HG02852 (cell line): ENCODE measurements around the gene UBA6.
"Not testable (repeated sequence)": the region's sequence is repeated elsewhere in the genome, so short reads cannot be mapped to it uniquely, and the experiment has no call there.

Experiments
- ATAC-seq: cut with Tn5 transposase; IDR thresholded peaks from one replicate; pipeline ENCODE4 v1.9.1; 2021; ENCODE audit warnings: mild to moderate bottlenecking, moderate library complexity; ENCODE audit not compliant: unreplicated experiment

The UBA6 gene

DNA sequence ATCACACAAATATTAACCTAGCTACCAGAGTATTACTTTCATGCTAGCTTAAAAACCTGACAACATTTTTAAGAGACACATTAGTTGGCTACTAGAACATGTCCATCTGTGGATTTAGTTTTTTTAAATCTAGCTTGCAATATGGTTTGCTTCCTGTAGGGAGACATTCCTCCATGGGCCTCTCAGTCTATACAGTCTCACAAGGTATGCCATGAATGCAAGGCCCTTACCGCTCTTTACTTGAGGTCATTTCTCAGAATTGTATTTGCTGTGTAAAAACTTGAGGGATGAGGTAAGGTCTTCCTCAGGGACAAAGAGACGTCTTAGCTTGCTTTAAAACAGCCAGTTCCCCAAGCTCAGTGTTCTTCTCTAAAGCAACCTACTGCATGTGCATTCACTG is 26.9 kb downstream of the UBA6 start:
- no peak for ATAC-seq

DNA sequence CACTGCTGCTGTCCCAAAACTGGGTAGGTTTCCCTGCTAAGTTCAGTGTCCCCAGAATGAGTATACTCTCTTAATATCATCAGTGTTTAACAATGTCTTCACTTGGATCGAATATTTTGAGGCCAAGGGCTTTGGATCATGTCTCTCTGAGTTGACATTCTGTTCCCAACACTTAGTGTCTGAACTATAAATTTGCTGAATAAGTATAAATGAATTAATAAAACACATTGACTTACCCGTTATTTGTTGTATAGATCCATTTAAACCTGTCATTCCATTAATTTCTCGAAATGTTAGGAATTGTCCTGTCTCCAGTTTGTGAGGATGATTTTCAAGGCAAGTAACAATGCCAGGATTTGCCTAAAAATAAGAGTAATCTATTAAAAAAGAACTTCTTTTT is 32.6 kb downstream of the UBA6 start:
- no peak for ATAC-seq

DNA sequence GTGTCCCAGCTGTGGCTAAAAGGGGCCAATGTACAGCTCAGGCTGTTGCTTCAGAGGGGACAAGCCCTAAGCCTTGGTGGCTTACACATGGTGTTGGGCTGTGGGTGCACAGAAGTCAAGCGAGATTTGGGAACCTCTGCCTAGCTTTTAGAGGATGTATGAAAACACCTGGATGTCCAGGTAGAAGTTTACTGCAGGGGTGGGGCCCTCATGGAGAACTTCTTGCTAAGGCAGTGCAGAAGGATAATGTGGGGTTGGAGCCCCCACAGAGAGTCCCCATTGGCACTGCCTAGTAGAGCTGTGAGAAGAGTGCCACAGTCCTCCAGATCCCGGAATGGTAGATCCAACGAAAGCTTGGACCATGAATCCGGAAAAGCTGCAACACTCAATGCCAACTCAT is 40.5 kb downstream of the UBA6 start:
- ATAC-seq: no peak

DNA sequence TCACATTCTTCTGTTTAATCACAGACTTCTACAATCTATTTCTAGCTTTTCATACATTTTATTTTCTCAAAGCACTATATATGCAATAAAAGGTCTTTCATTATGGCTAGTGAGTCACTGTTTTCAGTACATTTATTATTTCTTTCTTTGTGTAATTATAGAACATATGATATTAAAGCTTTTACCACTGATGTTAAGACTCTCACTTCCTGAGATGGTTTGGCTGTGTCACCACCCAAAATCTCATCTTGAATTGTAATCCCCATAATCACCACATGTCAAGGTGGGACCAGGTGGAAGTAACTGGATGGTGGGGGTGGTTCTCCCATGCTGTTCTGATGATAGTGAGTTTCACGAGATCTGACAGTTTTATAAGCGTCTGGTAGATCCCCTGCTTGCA is 41.9 kb downstream of the UBA6 start:
- ATAC-seq: no peak

DNA sequence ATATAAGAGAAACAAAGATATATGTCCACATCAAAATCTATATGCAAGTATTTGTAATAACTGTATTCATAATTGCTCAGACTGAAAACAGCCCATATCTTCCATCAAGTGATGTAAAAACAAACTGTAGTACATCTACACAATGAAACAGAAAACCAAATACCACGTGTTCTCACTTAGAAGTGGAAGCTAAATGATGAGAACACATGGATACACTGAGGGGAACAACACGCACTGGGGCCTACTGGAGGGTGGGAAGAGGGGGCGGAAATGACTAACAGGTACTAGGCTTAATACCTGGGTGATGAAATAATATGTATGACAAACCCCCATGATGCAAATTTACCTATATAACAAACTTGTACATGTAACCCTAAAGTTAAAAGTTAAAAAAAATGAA is 42.7 kb downstream of the UBA6 start:
- ATAC-seq: no peak

DNA sequence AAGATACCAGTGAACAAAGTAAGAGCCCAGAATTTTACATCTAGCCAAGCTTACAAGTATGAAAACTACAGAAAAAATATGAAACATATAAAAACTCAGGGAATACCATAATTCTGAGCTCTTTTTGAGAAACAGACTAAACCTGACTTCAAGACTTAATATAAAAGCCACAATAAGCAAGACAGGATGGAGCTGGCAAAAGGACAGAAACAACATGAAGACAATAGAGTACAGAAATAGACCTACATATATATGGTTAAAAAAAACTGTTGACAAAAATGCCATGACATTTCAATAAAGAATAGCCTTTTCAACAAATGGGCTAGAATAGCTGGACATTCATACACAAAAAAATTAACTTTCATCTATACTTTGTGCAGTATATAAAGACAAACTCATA is 49.4 kb downstream of the UBA6 start:
- ATAC-seq: no peak

DNA sequence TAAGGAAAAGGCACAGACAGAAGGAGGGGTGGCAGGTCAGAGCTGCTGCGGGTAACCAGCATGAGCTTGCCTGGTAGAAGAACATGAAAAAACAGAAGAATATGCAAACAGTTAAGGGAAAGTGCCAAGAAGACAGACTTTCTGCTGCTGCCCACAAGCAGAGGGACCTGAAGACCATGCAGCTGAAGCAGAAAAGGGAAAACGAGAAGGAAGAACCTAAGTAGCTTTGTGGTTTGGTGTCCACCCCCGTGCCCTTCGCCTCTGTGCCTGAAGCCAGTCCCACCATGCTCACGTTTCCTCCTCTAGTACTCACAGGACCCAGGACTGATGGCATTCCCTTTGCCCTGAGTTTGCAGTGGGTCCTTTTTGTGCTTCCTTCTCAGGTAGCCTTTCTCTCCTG is 62.8 kb downstream of the UBA6 start:
- no peak for ATAC-seq

DNA sequence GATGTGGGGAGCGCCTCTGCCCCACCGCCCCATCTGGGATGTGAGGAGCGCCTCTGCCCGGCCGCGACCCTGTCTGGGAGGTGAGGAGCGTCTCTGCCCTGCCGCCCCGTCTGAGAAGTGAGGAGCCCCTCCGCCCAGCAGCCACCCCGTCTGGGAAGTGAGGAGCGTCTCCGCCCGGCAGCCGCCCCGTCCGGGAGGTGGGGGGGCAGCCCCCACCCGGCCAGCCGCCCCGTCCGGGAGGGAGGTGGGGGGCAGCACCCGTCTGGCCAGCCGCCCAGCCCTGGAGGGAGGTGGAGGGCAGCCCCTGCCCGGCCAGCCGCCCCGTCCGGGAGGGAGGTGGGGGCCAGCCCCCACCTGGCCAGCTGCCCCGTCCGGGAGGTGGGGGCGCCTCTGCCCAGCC is 64.0 kb downstream of the UBA6 start:
- ATAC-seq: not testable (repeated sequence)

DNA sequence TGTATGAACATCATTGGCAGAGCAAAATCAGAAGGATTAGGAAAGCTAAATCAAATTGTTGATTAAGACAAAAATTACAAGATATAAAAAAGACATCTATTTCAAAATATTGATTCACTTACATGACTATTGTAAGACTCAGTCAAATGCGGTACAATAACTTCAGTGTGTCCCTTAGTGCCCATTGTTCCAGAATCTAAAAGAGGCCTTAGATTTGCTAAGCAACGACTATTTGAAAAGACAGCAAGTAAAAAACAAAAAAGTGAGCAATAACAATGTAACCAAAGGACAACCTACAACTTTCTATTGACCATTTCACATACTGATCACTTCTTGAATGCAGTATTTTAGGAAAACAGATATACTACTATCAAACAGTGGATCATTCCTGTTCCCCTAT is 65.6 kb downstream of the UBA6 start:
- ATAC-seq: no peak

DNA sequence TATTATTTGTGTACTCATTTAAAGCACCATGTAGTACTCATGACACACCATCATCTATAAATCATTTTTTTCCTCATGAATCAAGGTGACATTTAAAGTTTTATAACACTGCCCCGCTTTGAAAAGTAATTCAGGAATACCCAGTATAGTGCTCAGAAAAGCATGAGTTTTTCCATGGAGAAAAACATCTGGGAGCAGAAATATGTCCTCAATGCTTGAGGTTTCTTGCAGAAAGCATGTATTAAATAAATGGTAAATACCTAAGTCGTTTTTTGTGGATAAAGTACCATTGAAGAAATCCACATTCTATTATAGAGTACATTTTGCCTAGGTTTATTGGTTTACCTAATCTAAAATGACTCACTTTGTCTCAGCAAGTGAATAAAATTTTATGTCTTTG is 66.2 kb downstream of the UBA6 start:
- no peak for ATAC-seq

DNA sequence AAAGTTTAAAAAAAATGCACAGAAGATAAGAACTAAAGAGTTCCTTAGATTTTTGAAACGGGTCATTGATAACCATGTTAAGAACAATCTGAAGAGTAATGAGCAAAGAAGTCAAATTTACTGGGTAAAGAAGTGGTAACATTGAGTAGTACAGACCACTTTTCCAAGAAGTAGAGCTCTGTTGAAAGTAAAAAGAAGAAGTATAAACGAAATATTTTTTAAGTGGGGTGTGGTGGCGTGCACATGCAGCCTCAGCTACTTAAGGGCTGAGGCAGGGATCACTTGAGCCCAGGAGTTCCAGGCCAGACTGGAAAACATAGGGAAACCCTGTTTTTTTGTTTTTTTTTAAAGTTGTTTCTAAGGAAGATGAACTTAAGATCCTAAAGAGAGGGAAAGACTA is 68.5 kb downstream of the UBA6 start:
- ATAC-seq: no peak

DNA sequence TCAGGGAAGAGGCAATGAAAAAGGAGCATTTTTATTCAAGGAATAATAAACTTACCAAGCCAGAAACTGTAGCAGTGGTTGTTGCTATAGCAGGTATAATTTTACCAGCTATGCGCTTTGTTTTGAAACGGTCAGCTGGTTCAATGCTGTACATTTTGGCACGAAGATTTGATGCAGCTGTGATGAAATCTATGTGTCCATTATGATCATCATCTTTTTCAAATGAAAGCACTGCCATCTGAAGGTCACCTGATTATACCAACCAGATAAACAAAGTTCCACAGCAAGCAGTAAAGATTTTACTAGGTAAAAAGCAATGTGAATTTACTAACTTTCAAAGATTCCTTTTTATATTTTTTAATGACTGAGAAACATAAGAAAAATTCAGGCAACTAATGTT is 76.0 kb downstream of the UBA6 start:
- ATAC-seq: no peak

DNA sequence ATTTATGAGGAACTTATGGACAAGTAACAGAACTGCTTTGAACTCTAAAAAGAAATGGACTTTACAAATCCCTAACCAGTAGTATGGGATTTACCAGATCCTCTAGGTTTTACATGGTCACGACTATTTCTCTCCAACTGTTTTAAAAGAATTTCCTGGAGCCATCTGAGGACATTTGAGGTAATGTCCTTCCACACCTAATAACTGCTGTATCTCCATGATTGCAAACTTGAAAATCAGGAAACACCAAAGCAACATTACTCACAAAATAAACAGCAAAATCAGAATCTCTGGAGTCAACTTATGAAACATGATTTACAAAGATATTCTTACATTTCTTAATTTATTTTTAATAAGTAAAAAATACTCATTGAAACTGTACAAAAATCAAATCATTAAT is 84.5 kb downstream of the UBA6 start:
- no peak for ATAC-seq

DNA sequence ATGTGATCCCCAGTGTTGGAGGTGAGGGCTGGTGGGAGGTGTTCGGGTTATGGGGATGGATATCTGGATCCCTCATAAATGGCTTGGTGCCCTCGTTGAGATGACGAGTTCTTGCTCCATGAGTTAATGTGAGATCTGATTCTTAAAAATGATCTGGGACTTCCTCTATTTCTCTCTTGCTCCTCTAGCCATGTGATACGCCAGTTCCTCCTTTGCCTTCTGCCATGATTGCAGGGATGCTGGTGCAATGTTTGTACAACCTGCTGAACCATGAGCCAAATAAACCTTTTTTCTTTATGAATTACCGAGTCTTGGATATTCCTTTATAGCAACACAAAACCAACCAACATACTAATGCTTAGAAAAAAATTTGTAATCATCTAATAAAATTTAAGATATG is 85.8 kb downstream of the UBA6 start:
- ATAC-seq: no peak

DNA sequence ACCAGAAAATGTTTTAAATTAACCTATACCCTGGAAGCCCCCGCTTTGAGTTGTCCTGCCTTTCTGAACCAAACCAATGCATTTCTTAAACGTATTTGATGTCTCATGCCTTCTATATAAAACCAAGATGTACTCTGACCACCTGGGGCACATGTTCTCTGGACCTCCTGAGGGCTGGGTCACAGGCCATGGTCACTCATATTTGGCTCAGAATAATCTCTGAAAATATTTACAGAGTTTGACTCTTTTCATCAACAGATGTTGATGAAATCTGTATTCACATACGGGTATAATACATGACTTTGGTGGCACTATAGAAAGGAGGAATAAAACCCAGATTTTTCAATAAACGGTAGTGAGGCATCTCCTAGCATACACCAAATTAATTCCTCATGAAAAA is 86.8 kb downstream of the UBA6 start:
- no peak for ATAC-seq

DNA sequence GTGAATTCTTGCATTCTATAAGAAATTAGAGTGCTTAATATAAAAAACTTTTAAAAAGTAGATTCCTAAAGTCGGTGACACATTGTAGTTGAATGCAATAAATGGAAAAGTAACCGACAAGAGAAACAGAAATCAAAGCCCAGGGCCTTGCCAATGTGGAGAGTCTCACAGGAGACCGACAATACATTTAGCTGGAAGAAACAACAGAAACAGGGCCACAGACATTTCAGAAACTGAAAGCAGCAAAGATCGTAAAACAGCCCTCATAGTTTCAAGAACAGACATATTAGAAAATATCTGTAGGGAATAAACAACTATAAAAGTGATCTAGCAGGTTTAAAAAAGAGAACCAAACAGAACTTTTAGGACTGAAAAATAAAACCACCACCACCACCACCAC is 92.9 kb downstream of the UBA6 start:
- ATAC-seq: no peak

DNA sequence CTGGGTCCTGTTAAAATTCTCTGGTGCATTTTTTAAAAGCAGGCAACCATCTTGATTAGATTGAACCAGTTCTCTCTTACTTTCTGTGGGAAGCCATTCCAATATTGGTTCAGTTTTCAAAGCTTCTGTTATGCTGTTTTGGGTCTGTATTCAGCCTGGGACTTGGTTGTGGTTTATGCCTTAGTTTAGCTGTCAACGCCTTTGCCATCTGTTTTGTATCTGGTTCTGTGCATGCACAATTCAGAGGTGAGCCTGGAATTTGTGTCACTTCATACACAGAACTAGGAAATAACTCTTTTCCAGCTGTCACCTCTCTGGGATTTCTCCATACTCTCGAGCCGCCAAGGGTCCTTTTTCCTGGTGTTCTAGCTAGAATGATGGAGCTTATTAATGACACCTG is 96.2 kb downstream of the UBA6 start:
- no peak for ATAC-seq

DNA sequence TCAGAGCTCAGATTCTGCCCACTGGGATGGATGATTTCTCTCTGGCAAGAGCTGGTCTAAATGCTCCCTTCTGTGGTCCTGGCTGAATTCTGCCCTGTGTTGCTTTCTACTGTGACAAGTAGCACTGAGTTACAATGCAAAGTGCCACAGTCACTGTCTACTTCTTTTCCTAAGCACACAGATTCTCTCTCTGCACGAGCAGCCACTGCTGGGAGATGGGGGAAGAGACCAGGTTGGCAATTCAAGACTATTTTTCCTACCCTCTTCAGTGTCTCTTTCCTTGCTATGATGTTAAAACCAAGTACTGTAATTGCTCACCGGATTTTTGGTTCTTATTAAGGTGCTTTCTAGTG is 97.0 kb downstream of the UBA6 start:
- ATAC-seq: no peak

DNA sequence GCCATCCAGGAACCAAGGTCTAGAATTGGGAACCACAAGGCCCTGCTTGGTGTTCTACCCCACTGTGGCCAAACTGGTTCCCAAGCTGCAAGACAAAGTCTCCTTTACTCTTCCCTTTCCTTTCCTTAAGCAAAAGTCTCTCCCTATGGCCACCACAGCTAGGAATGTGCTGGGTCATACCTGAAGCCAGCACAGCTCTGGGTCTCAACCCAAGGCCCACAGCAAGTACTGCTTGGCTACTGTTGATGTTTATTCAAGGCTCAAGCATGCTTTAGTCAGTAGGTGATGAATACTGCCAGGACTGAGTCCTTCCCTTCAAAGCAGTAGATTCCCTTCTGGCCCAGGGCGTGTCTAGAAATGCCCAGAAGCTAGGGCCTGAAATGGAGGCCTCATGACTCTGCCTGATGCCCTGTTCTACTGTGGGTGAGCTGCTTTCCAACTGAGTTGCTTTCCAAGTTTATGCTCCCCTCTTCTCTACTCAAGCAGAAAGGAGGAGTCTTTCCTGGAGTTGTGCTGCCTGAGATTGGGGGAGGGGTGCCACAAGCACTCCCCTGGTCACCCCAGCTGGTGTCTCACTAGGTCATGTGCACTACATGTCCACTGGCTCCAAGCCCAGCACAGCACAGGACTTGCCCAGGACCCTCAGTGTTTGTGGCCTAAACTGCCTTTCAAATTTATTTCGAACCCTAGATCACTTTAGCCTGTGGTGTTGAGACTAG is 97.5 kb downstream of the UBA6 start:
- no peak for ATAC-seq

DNA sequence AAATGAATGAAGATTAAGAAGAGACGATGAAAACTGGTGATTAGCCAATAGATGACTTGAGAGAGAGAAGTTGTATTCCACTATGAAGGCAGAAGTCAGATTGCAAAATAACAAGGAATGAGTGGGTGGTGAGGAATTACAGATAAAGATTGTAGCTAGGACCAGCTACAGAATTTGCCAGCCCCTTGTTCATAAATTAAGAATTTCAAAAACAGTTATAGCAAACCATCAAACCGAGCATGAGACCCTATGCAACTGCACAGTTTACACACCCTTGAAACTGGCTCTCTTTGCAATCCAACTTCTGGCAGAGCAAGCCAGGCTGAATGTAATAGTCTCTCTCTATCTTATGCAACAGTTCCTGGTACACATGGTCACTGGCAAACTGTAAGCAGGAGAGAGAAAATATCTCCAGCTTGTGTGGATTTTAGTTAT is 107.2 kb downstream of the UBA6 start:
- no peak for ATAC-seq

DNA sequence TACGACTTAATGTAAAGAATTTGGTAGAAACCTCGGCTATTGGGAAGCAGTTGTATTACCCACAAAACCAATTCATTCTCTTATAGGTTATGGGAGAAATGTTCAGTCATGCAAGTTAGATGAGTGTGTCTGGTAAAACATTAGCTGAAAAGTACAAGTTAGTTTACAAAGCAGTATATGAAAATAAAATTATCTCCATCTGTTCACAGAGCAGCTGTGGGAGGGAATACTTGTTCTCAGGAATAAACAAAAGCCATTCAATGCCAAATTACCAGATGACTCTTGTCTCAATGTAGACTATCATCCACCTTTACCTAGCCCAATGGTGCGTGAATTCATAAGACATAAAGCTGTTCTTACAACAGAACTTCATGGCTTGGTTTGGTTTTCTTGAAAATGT is 113.8 kb downstream of the UBA6 start:
- no peak for ATAC-seq

DNA sequence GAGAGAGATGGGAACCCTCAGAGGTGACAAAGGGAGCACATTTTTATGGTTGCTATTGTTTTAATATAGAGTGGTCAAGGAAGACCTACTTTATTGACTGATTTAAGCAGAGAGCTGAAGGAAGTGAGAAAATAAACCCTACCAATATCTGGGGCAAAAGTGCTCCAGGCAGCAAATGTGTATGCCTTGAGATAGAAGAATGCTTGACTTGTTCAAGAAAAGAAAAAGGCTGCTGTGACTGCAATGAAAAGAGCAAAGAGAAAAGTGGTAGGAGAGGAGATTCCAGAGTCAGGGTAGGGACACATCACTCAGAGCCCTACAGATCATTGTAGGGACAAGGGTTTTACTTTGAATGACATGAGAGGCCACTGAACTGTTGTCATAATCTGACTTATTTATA is 116.5 kb downstream of the UBA6 start:
- ATAC-seq: no peak

DNA sequence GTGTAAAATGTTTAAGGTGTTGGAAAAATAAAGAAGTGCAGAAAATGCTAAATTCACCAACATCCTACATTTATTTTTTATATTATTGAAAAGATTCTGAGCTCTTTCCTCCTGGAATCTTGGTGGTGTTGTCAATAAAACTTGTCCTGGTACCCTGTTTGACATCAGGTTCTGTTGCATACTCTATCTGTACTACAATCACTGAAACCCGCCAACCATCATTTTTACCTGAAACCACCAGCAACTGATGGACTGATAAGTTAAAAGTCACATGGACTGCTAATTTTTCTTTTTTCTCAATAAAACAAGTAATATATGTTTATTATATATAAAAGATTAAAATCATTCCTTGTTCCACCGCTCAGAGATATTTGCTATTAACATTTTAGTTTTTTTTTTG is 119.0 kb downstream of the UBA6 start:
- no peak for ATAC-seq
